OCI-LY7 (cell line): ENCODE data around the gene OARD1. TPM values are rescaled to one million over a fixed set of nuclear protein-coding genes. Genes with fewer than 3 reads are reported as not detected.

Source experiments
- BruUV-seq: library from RNA; stranded (reverse); fragments of 400-500 nt; replicated peaks from 2 replicates; lab custom pipeline; 2021; lab: Mats Ljungman, UMichigan
- CTCF ChIA-PET: fragments of 300-600 bp; sonication (Branson Sonifier 250); formaldehyde crosslinking; loops from one replicate; lab custom pipeline; 2022; ENCODE audit warnings: antibody characterized with exemption; ENCODE audit not compliant: unreplicated experiment; lab: Charles Lee
- POLR2A ChIA-PET: fragments of 300-600 bp; sonication (Branson Sonifier 250); formaldehyde crosslinking; loops from one replicate; lab custom pipeline; 2022; ENCODE audit warnings: antibody characterized with exemption; lab: Charles Lee
- DNase-seq: peaks from one replicate; pipeline ENCODE4 v3.0.0-alpha.2; 2015; ENCODE audit warnings: low spot score
- H2AFZ ChIP-seq: fragments of 200-600 bp; sonication (generic), shearing (Covaris generic); 2 replicates; pipeline ENCODE4 v1.6.1; 2014; ENCODE audit warnings: mild to moderate bottlenecking, antibody characterized with exemption, low read length, moderate library complexity
- H3K27ac ChIP-seq: fragments of 200-600 bp; sonication (generic); 2 replicates; pipeline ENCODE4 v1.5.1; 2014; ENCODE audit warnings: mixed run types, low read depth, mild to moderate bottlenecking, moderate library complexity, low read length, inconsistent platforms; ENCODE audit not compliant: poor library complexity, severe bottlenecking
- H3K36me3 ChIP-seq: fragments of 200-600 bp; sonication (generic); 2 replicates; pipeline ENCODE4 v1.6.1; 2014; ENCODE audit warnings: mild to moderate bottlenecking, antibody characterized with exemption, low read length, moderate library complexity, mixed read lengths; ENCODE audit not compliant: insufficient read depth
- H3K4me1 ChIP-seq: fragments of 200-600 bp; sonication (generic); 2 replicates; pipeline ENCODE4 v1.5.1; 2014; ENCODE audit warnings: mild to moderate bottlenecking, low read length; ENCODE audit not compliant: insufficient read depth, poor library complexity, severe bottlenecking
- H3K4me2 ChIP-seq: fragments of 200-600 bp; sonication (generic); 2 replicates; pipeline ENCODE4 v1.6.1; 2014; ENCODE audit warnings: mild to moderate bottlenecking, low read length
- H3K4me3 ChIP-seq: fragments of 200-600 bp; sonication (generic); 2 replicates; pipeline ENCODE4 v1.5.1; 2014; ENCODE audit warnings: mild to moderate bottlenecking, low read depth, low read length; ENCODE audit not compliant: poor library complexity, severe bottlenecking
- H3K79me2 ChIP-seq: fragments of 200-600 bp; sonication (generic); 2 replicates; pipeline ENCODE4 v1.6.1; 2016; ENCODE audit warnings: low read depth, mild to moderate bottlenecking, low read length, moderate library complexity, mixed read lengths; ENCODE audit not compliant: insufficient read depth
- H3K9me2 ChIP-seq: fragments of 200-600 bp; sonication (generic); 2 replicates; pipeline ENCODE4 v1.6.1; 2016; ENCODE audit warnings: mild to moderate bottlenecking, low read length, mixed read lengths; ENCODE audit not compliant: insufficient read depth
- H3K9me3 ChIP-seq: fragments of 200-600 bp; sonication (generic); 2 replicates; pipeline ENCODE4 v1.6.1; 2014; ENCODE audit warnings: mild to moderate bottlenecking, mixed run types, low read length, mixed read lengths
- H4K20me1 ChIP-seq: fragments of 200-600 bp; sonication (generic); 2 replicates; pipeline ENCODE4 v1.6.1; 2014; ENCODE audit warnings: mild to moderate bottlenecking, antibody characterized with exemption, low read length, moderate library complexity, mixed read lengths; ENCODE audit not compliant: insufficient read depth
- EZH2phosphoT487 ChIP-seq: fragments of 200-600 bp; sonication (generic); IDR thresholded peaks from 2 replicates; pipeline ENCODE4 v1.6.1; 2018; ENCODE audit warnings: low read depth, borderline replicate concordance, mild to moderate bottlenecking, mixed run types, antibody characterized with exemption, low read length, moderate library complexity, mixed read lengths
- intact Hi-C: fragments of 100-400 bp; cut with micrococcal nuclease; formaldehyde crosslinking; loops from one replicate; pipeline ENCODE4 v1.10.0; 2022; ENCODE audit not compliant: unreplicated experiment
- total RNA-seq, 2 experiments: library from RNA; depleted of rRNA in 1 of 2; stranded (reverse); fragments of >200 nt in 1 of 2; shearing (Covaris generic) in 1 of 2; gene quantifications; 2 replicates each; pipeline ENCODE4 v1.2.3, GENCODE V29; 2014 to 2022
- TF ChIP-seq, protein P1 (sequence below): fragments of 200-600 bp; sonication (generic); conservative IDR thresholded peaks from 2 replicates; pipeline ENCODE4 v1.5.1; 2014; ENCODE audit warnings: mild to moderate bottlenecking, antibody characterized with exemption, low read length, moderate library complexity, mixed read lengths

Gene OARD1
- total RNA-seq, 2 experiments from 2014 or later, result 21.0 to 41.6 TPM

DNA sequence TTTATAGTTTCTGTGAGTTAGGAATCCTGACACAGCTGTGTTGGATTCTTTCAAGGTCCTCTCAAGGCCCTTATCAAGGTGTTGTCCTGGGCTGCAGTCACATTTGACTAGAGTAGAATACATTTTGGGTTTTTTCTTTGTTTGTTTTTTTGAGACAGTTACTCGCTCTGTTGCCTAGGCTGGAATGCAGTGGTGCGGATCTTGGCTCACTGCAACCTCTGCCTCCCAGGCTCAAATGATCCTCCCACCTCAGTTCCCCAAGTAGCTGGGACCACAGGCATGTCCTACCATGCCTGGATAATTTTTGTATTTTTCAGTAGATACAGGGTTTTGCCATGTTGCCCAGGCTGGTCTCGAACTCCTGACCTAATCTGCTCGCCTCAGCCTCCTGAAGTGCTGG, 16.3 kb upstream of the OARD1 start:
- intact Hi-C loops, result no loop called here
- Histone ChIP-seq H3K4me3 (no peak overlapping the region), H3K27ac (no peak overlapping the region), H3K36me3 (peaks cover 98% of the 10 kb centered on the region), H3K4me2 (no peak overlapping the region), H3K4me1 (no peaks in the 10 kb centered on the region), H3K9me2 (no peaks in the 10 kb centered on the region), H2AFZ (no peak overlapping the region), H4K20me1 (peaks cover 18% of the 10 kb centered on the region), H3K9me3 (no peaks in the 10 kb centered on the region), H3K79me2 (peaks cover 41% of the 10 kb centered on the region)
- ChIA-PET POLR2A (interaction anchor here (0.7 kb wide), 1 partner anchor 1026 kb away, joined by 4 read pairs; no protein-coding TSS in a partner anchor), CTCF (no interaction called here)
- TF ChIP-seq, protein P1, sequence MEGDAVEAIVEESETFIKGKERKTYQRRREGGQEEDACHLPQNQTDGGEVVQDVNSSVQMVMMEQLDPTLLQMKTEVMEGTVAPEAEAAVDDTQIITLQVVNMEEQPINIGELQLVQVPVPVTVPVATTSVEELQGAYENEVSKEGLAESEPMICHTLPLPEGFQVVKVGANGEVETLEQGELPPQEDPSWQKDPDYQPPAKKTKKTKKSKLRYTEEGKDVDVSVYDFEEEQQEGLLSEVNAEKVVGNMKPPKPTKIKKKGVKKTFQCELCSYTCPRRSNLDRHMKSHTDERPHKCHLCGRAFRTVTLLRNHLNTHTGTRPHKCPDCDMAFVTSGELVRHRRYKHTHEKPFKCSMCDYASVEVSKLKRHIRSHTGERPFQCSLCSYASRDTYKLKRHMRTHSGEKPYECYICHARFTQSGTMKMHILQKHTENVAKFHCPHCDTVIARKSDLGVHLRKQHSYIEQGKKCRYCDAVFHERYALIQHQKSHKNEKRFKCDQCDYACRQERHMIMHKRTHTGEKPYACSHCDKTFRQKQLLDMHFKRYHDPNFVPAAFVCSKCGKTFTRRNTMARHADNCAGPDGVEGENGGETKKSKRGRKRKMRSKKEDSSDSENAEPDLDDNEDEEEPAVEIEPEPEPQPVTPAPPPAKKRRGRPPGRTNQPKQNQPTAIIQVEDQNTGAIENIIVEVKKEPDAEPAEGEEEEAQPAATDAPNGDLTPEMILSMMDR, result no peak
- no peak for TF ChIP-seq EZH2phosphoT487
- no TSS peak for BruUV-seq
- no peak for DNase-seq

DNA sequence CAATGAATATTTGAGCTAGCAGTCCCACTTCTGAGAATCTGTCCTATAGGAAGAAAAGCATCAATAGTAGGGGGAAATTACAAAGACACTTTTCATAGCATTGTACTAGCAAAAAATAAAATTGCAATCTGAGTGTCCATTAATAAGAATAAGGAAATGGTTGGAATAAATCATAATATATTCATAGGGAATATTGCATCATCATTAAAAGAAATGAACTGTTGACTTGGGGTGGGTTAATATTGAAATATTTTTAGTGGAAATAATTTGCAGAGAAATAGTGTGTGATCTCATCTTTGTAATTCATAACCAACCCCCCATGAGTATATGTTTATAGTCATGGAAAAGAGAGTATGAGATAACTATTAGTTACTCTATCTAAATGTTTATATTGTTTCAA, 13.0 kb upstream of the OARD1 start:
- Histone ChIP-seq H3K36me3 (peaks cover 98% of the 10 kb centered on the region), H3K9me3 (no peaks in the 10 kb centered on the region), H3K27ac (no peak overlapping the region), H4K20me1 (peaks cover 17% of the 10 kb centered on the region; the same call in 1 of the 2 replicates), H3K4me1 (peaks cover 9% of the 10 kb centered on the region), H3K9me2 (no peaks in the 10 kb centered on the region), H3K4me3 (no peak overlapping the region), H2AFZ (no peak overlapping the region), H3K79me2 (peaks cover 56% of the 10 kb centered on the region), H3K4me2 (no peak overlapping the region)
- TF ChIP-seq, protein P1, result no peak
- TF ChIP-seq EZH2phosphoT487, result no peak
- POLR2A ChIA-PET, result no interaction called here
- BruUV-seq, result no TSS peak
- CTCF ChIA-PET, result no interaction called here
- DNase-seq, result no peak
- intact Hi-C loops, result no loop called here

DNA sequence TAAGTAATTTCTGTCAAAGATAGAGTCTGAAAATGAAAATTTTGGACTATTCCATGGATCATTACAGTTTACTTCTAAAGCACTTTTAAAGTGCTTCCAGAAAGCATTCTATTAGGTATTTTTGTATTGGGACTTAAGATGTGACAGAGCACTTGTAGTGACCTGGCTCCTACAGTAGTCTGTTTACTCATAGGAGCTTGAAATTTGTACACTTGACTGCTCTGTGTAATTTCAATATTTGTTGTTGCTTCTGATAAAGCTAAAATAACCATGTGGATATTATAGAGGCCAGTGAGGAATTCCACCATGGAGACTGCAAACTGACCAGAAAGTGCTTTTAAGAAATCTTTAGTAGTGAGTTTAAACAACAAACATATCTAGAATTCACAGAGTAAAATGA, 10.9 kb upstream of the OARD1 start:
- Histone ChIP-seq H3K9me3 (no peaks in the 10 kb centered on the region), H3K79me2 (peaks cover 77% of the 10 kb centered on the region), H3K9me2 (no peaks in the 10 kb centered on the region), H4K20me1 (peaks cover 17% of the 10 kb centered on the region; the same call in 1 of the 2 replicates), H3K27ac (no peak overlapping the region), H3K4me3 (no peak overlapping the region), H3K4me1 (peaks cover 28% of the 10 kb centered on the region), H2AFZ (no peak overlapping the region), H3K4me2 (no peak overlapping the region), H3K36me3 (peaks cover 100% of the 10 kb centered on the region)
- ChIA-PET POLR2A (no interaction called here), CTCF (no interaction called here)
- BruUV-seq, result no TSS peak
- intact Hi-C loops, result no loop called here
- TF ChIP-seq EZH2phosphoT487, result no peak
- TF ChIP-seq, protein P1, result no peak
- no peak for DNase-seq
